B cell (primary cell): Measurements from ENCODE around the gene ANKS1B. TPM values are rescaled to one million over a fixed set of nuclear protein-coding genes. Genes with fewer than 3 reads are reported as not detected.

Experiments
- ATAC-seq: fragments of 200-7000 bp; cut with Tn5 transposase; one replicate; pipeline ENCODE4 v1.10.0; 2021; ENCODE audit warnings: low read depth, mild to moderate bottlenecking, moderate number of reproducible peaks, moderate library complexity
- CTCF ChIA-PET: fragments of 350-600 bp; sonication (Branson Sonifier 250); formaldehyde crosslinking; loops from one replicate; lab custom pipeline; 2021; ENCODE audit warnings: antibody characterized with exemption, inconsistent platforms; lab: Charles Lee
- POLR2A ChIA-PET: fragments of 350-600 bp; sonication (Branson Sonifier 250); formaldehyde crosslinking; loops from one replicate; lab custom pipeline; 2021; ENCODE audit warnings: antibody characterized with exemption; lab: Charles Lee
- DNase-seq: peaks from one replicate; pipeline ENCODE4 v3.0.0; 2013
- H2AFZ ChIP-seq: 2 replicates; pipeline ENCODE4 v1.6.1; 2012; ENCODE audit warnings: mild to moderate bottlenecking, low read depth, low read length; ENCODE audit not compliant: insufficient read depth, poor library complexity, severe bottlenecking
- H3K27ac ChIP-seq, 2 donors: 1 replicate in 1 of 2; 2 replicates in 1 of 2; pipeline ENCODE4 v1.5.1; 2012 to 2013; ENCODE audit warnings: low read length in 2 of 2, mild to moderate bottlenecking in 2 of 2, moderate library complexity in 1 of 2
- H3K27me3 ChIP-seq, 4 experiments: fragments of 200-600 bp in 1 of 4; sonication (generic) in 1 of 4; replicated peaks in 1 of 4; 1 replicate in 2 of 4; 2 replicates in 2 of 4; pipeline versions ENCODE4 v1.6.1 to v1.7.0; 2013 to 2016; ENCODE audit warnings: low read length in 3 of 4, mild to moderate bottlenecking in 2 of 4, mixed read lengths in 1 of 4, moderate library complexity in 1 of 4; ENCODE audit not compliant: insufficient read depth in 4 of 4, control insufficient read depth in 3 of 4; ENCODE audit errors: control extremely low read depth in 1 of 4
- H3K36me3 ChIP-seq, 2 experiments: replicated peaks in 1 of 2; 1 replicate in 1 of 2; 2 replicates in 1 of 2; pipeline versions ENCODE4 v1.6.1 to v1.7.1; 2013; ENCODE audit warnings: low read length in 1 of 2; ENCODE audit not compliant: insufficient read depth in 2 of 2, control insufficient read depth in 1 of 2; ENCODE audit errors: control extremely low read depth in 1 of 2, extremely low read depth in 1 of 2
- H3K4me1 ChIP-seq, 2 donors: fragments of 200-600 bp in 1 of 2; sonication (generic) in 1 of 2; 1 replicate in 1 of 2; 2 replicates in 1 of 2; pipeline versions ENCODE4 v1.5.1 to v1.6.1; 2013 to 2017; ENCODE audit warnings: low read length in 2 of 2; ENCODE audit not compliant: control insufficient read depth in 2 of 2, insufficient read depth in 2 of 2
- H3K4me2 ChIP-seq: replicated peaks from 2 replicates; pipeline ENCODE3; 2012; ENCODE audit warnings: mild to moderate bottlenecking, low read depth, low read length; ENCODE audit not compliant: poor library complexity, severe bottlenecking
- H3K4me3 ChIP-seq, 5 experiments: fragments of 200-600 bp in 1 of 5; sonication (generic) in 1 of 5; 1 replicate in 3 of 5; 2 replicates in 2 of 5; pipeline versions ENCODE4 v1.5.1 to v1.7.0; 2011 to 2016; ENCODE audit warnings: low read length in 4 of 5, mild to moderate bottlenecking in 4 of 5, low read depth in 2 of 5, control low read depth in 1 of 5, moderate library complexity in 1 of 5; ENCODE audit not compliant: insufficient read depth in 1 of 5; ENCODE audit errors: control extremely low read depth in 1 of 5, extremely low read depth in 1 of 5
- H3K79me2 ChIP-seq: fragments of 200-600 bp; sonication (generic); one replicate; pipeline ENCODE4 v1.6.0; 2016; ENCODE audit warnings: low read length; ENCODE audit not compliant: control insufficient read depth, insufficient read depth
- H3K9ac ChIP-seq: fragments of 200-600 bp; sonication (generic); 2 replicates; pipeline ENCODE4 v1.6.1; 2017; ENCODE audit warnings: mild to moderate bottlenecking, low read length, moderate library complexity
- H3K9me3 ChIP-seq, 3 donors: one replicate each; pipeline versions ENCODE4 v1.6.1 to v1.7.1; 2013; ENCODE audit warnings: low read length in 2 of 3; ENCODE audit not compliant: control insufficient read depth in 2 of 3, insufficient read depth in 1 of 3; ENCODE audit errors: control extremely low read depth in 1 of 3
- H4K20me1 ChIP-seq: 2 replicates; pipeline ENCODE4 v1.6.0; 2012; ENCODE audit warnings: mild to moderate bottlenecking, low read length; ENCODE audit not compliant: insufficient read depth, control insufficient read depth, poor library complexity, severe bottlenecking
- H3K27ac Mint-ChIP-seq: one replicate; pipeline ENCODE4 v1.8.0; 2021; ENCODE audit warnings: mixed read lengths
- H3K27me3 Mint-ChIP-seq: one replicate; pipeline ENCODE4 v1.8.0; 2021; ENCODE audit warnings: mixed read lengths
- H3K4me1 Mint-ChIP-seq: one replicate; pipeline ENCODE4 v1.8.0; 2021; ENCODE audit warnings: mixed read lengths
- H3K4me3 Mint-ChIP-seq: one replicate; pipeline ENCODE4 v1.8.0; 2021; ENCODE audit warnings: mixed read lengths
- H3K9me3 Mint-ChIP-seq: one replicate; pipeline ENCODE4 v1.8.0; 2022; ENCODE audit warnings: mixed read lengths; ENCODE audit not compliant: insufficient read depth
- CTCF ChIP-seq: fragments of 200-600 bp; IDR thresholded peaks from one replicate; pipeline ENCODE4 v1.8.0; 2022; ENCODE audit warnings: antibody characterized with exemption, mild to moderate bottlenecking
- EZH2 ChIP-seq: IDR thresholded peaks from 2 replicates; pipeline ENCODE4 v1.6.1; 2012; ENCODE audit warnings: borderline replicate concordance, low read depth, mild to moderate bottlenecking, moderate library complexity, low read length; ENCODE audit not compliant: insufficient read depth, poor library complexity, severe bottlenecking
- WGBS: methylation state at CpG from one replicate; pipeline ENCODE4 v1.1.5; 2013; ENCODE audit warnings: missing lambda C conversion rate; ENCODE audit not compliant: insufficient coverage; 5-methylcytosine and 5-hydroxymethylcytosine counted together
- intact Hi-C: fragments of 100-400 bp; cut with micrococcal nuclease; formaldehyde crosslinking; loops from one replicate; pipeline ENCODE4 v1.10.0; 2022
- polyA plus RNA-seq: library from polyadenylated mRNA; depleted of rRNA; stranded (reverse); fragments of >200 nt; gene quantifications from 2 replicates; pipeline ENCODE4 v1.2.3, GENCODE V29; 2012
- total RNA-seq, 2 donors: library from RNA; stranded (reverse); fragments of 120-200 nt in 1 of 2; gene quantifications; 1 replicate in 1 of 2; 2 replicates in 1 of 2; pipeline versions ENCODE4 v1.2.3 to v1.2.4, GENCODE V29; 2013 to 2022

Gene ANKS1B
- total and polyA plus RNA-seq, 2 donors (not counting 1 experiment from before 2014, with no cell fraction given), result not detected

GRCh38 chr12:99433155-99433554 is 551.6 kb downstream of the ANKS1B start:
- no peak overlapping the region for H3K4me3 Mint-ChIP-seq
- Histone ChIP-seq H3K79me2 (no peaks in the 10 kb centered on the region), H3K4me2 (no peak overlapping the region), H3K36me3 (no peaks in the 10 kb centered on the region), H2AFZ (no peak overlapping the region), H3K27me3 (no peaks in the 10 kb centered on the region), H3K4me1 (no peaks in the 10 kb centered on the region), H4K20me1 (no peaks in the 10 kb centered on the region), H3K9me3 (no peaks in the 10 kb centered on the region), H3K4me3 (no peak overlapping the region), H3K27ac (no peak overlapping the region), H3K9ac (no peak overlapping the region)
- no peaks in the 10 kb centered on the region for H3K27me3 Mint-ChIP-seq
- CTCF ChIA-PET, result no interaction called here
- intact Hi-C loops, result no loop called here
- TF ChIP-seq EZH2 (no peak), CTCF (no peak)
- no peak overlapping the region for H3K27ac Mint-ChIP-seq
- H3K4me1 Mint-ChIP-seq, result no peaks in the 10 kb centered on the region
- ATAC-seq (no peak), DNase-seq (no peak)
- POLR2A ChIA-PET, result no interaction called here
- no peaks in the 10 kb centered on the region for H3K9me3 Mint-ChIP-seq
- no CpG with 5 or more reads among the region's 1 CpG for WGBS

DNA sequence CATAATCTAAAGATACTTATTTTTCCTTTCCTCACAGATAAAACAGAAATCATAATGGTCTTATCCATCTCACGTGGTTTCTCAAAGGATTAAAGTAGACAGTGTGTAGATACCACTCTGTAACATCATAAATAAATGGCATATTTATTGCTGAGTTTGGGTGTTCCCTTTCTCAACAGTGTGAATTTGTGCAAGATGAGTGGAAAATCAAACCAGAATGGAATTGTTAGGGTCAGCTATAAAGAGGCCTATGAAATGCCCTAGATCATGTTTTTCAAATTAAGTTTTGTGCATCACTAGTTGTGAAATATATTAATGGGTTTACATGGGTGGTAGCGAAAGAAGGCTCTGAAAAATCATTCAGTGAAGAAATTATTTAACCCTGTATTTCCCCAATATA is 553.5 kb downstream of the ANKS1B start:
- Mint-ChIP-seq H3K9me3 (no peaks in the 10 kb centered on the region), H3K4me3 (no peak overlapping the region), H3K27ac (no peak overlapping the region), H3K4me1 (no peaks in the 10 kb centered on the region), H3K27me3 (no peaks in the 10 kb centered on the region)
- Histone ChIP-seq H3K79me2 (no peaks in the 10 kb centered on the region), H3K36me3 (no peaks in the 10 kb centered on the region), H3K4me1 (no peaks in the 10 kb centered on the region), H3K27ac (no peak overlapping the region), H3K27me3 (no peaks in the 10 kb centered on the region), H4K20me1 (no peaks in the 10 kb centered on the region), H3K4me3 (no peak overlapping the region), H3K4me2 (no peak overlapping the region), H2AFZ (no peak overlapping the region), H3K9ac (no peak overlapping the region), H3K9me3 (no peaks in the 10 kb centered on the region)
- intact Hi-C loops, result no loop called here
- TF ChIP-seq EZH2, result no peak
- DNase-seq (no peak), ATAC-seq (no peak)
- POLR2A ChIA-PET, result no interaction called here
- CTCF ChIA-PET, result no interaction called here
- WGBS, result no CpG with 5 or more reads among the region's 2 CpGs
